GM15510 (cell line): ENCODE data around the gene SLC29A1.

ENCODE experiments used
- POLR2A ChIP-seq: IDR thresholded peaks from 3 replicates; pipeline ENCODE4 v1.6.1; 2011; ENCODE audit warnings: borderline replicate concordance; ENCODE audit not compliant: insufficient read length; ENCODE audit errors: extremely low read depth

Gene SLC29A1

GRCh38 chr6:44271914-44272313 lies 48.5 kb downstream of the SLC29A1 start:
- no peak for TF ChIP-seq POLR2A

- TF ChIP-seq POLR2A: no peak
Observed at GRCh38 chr6:44272529-44272928, 49.1 kb downstream of the SLC29A1 start.

DNA sequence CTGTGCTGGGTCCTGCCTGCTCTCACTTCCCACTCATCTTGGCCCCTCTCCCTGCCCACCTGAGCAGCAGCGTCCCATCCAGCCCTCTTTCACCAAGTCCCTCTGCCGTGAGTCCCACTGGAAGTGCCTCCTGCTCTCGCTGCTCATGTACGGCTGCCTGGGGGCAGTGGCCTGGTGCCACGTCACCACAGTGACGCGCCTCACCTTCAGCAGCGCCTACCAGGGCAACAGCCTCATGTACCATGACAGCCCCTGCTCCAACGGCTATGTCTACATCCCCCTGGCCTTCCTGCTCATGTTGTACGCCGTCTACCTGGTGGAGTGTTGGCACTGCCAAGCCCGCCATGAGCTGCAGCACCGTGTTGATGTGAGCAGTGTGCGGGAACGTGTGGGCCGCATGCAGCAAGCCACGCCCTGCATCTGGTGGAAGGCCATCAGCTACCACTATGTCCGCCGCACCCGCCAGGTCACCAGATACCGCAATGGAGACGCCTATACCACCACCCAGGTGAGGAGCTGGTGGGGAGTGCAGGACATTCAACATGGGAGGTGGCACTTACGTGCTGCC lies 49.7 kb downstream of the SLC29A1 start:
- TF ChIP-seq POLR2A: no peak

GRCh38 chr6:44273617-44274016 lies 50.2 kb downstream of the SLC29A1 start:
- TF ChIP-seq POLR2A: no peak

DNA sequence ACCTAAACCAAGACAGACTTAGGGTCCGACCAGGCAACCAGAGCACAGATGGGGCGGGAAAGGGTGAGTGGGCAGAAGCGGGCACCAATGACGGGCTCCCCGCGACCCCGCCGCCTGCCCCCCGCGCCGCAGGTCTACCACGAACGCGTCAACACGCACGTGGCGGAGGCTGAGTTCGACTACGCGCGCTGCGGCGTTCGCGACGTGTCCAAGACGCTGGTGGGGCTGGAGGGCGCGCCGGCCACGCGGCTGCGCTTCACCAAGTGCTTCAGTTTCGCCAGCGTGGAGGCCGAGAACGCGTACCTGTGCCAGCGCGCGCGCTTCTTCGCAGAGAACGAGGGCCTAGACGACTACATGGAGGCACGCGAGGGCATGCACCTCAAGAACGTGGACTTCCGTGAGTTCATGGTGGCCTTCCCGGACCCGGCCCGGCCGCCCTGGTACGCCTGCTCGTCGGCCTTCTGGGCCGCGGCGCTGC lies 51.9 kb downstream of the SLC29A1 start:
- no peak for TF ChIP-seq POLR2A

DNA sequence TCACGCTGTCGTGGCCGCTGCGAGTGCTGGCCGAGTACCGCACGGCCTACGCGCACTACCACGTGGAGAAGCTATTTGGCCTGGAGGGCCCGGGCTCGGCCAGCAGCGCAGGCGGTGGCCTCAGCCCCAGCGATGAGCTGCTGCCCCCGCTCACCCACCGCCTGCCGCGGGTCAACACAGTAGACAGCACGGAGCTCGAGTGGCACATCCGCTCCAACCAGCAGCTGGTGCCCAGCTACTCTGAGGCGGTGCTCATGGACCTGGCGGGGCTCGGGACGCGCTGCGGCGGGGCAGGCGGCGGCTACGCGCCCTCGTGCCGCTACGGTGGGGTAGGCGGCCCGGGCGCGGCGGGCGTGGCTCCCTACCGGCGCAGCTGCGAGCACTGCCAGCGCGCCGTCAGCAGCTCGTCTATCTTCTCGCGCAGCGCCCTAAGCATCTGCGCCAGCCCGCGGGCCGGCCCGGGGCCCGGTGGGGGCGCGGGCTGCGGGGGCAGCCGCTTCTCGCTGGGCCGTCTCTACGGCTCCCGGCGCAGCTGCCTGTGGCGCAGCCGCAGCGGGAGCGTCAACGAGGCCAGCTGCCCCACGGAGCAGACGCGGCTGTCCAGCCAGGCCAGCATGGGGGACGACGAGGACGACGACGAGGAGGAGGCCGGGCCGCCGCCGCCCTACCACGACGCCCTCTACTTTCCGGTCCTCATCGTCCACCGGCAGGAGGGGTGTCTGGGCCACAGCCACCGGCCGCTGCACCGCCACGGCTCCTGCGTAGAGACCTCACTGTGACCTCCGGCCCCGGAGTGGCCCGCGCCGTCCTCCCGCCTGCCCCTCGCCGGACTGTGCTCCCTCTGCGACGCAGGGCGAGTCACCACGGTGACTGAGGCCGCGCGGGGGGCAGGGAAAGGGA lies 52.6 kb downstream of the SLC29A1 start:
- no peak for TF ChIP-seq POLR2A

- no peak for TF ChIP-seq POLR2A
Observed at GRCh38 chr6:44276667-44277640, 53.6 kb downstream of the SLC29A1 start.

GRCh38 chr6:44277763-44278162 lies 54.4 kb downstream of the SLC29A1 start:
- no peak for TF ChIP-seq POLR2A

DNA sequence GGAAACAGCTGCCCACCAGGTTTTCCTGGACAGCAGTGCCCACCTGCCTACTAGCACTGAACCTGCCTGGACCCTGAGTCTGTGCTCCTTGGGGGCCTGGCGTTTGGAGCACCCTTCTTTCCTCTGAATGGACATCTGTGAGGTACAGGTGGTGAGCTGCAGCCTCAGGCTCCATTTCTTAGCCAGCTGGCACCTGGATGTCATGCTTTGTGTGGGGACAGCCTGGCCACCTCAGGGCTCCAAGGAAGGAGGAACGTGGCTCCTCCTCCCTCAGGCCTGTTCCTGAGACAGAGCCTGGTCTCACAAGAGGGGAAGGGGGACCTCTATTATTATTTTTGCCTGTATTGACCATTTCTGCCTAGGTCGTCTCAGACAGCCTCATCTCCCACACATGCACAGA lies 54.9 kb downstream of the SLC29A1 start:
- no peak for TF ChIP-seq POLR2A

DNA sequence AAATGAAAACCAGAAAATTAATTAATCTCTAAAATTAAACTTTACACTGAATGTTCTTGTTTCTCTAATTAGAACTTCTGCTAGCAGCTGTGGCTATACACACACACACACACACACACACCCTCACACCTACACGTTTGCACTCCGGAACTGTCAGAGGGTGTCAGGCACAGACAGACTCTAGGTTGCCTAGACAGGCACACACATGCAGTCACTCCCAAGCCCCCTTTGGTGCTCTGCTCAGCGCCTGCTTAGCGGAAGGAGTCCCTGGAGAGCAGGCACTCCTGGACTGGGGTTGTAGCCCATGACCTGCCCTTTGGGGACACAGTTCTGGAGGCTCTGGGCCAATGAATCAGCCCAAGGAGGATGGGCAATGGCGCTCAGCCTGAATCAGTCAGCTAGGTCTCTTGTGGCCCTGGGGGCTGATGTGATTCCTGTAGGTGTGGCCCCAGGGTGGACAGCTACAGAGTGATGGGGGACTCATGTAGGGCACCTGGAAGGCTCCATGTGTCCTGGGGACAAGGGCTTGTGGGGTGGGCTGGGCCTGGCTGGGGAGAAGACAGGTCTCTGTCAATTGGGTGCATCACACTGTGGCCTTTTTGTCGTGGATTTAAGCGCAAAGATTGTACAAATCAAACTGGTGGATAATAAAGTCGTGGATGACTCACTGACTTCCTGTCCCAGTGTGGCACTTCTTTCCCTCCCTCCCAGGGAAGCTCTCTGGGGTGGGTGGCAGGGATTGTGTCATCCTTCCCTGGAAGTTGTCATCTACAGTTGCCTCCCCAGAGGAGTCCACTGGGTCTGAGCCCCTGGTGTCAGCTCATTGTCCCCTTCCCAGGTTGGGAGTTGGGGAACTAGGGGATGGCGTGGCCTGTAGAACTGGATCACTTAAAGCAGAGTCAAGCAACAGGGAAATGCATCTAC lies 55.6 kb downstream of the SLC29A1 start:
- TF ChIP-seq POLR2A: no peak
